GM19023 (cell line): Measurements from ENCODE around the gene RHEB.
"Not testable (repeated sequence)": the region's sequence is repeated elsewhere in the genome, so short reads cannot be mapped to it uniquely, and the experiment has no call there.

Experiments
- ATAC-seq: cut with Tn5 transposase; IDR thresholded peaks from one replicate; pipeline ENCODE4 v1.9.1; 2021; ENCODE audit warnings: mild to moderate bottlenecking, moderate library complexity; ENCODE audit not compliant: unreplicated experiment

The RHEB gene

DNA sequence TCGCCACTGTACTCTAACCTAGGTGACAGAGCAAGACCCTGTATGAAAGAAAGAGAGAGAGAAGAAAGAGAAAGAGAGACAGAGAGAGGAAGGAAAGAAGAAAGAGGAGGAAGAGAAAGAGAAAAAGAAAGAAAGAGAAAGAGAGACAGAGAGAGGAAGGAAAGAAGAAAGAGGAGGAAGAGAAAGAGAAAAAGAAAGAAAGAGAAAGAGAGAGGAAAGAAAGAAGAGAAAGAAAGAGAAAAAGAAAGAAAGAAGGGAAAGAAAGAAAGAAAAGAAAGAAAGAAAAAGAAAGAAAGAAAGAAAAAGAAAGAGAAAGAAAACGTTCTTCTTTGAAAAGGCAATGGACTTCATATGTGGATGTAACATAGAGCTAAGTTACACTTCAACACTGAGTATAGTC, 16.5 kb upstream of the RHEB start:
- ATAC-seq, result not testable (repeated sequence)

DNA sequence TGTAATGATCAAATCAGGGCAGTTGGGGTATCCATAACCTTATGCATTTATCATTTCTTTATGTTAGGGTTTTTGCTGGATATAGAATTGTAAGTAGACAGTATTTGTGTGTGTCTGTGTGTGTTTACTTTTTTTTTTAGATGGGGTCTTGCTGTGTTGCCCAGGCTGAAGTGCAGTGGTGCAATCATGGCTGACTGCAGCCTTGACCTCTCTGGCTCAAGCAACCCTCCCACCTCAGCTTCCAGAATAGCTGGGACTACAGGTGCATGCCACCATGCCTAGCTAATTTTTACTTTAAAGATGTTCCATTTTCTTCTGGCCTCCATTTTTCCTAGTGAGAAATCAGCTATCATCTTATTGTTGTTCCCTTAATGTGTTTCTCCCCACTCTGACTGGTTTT, 10.1 kb upstream of the RHEB start:
- ATAC-seq, result no peak

DNA sequence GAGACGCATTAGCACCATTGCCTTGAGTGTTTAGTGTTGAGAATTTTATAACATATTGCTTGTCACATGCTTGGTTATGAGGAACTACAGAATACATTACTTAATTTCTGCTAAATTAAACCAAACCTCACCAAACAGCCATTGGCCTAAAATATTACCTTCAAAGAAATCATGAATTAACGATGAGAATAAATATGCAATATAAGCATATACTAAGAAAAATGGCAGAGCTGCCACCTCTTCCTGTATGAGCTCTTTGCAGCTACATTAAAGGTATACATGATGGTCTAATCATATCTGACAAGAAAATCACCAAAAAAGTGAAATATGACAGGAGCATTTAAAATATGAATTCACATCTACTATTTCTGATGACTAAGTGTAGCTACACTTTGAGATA, 5.2 kb upstream of the RHEB start:
- no peak for ATAC-seq

- ATAC-seq, result no peak
These were observed 4.6 kb upstream of the RHEB start for GRCh38 chr7:151524331-151524730.

GRCh38 chr7:151520419-151521261, 945 bp upstream of the RHEB start:
- no peak for ATAC-seq

DNA sequence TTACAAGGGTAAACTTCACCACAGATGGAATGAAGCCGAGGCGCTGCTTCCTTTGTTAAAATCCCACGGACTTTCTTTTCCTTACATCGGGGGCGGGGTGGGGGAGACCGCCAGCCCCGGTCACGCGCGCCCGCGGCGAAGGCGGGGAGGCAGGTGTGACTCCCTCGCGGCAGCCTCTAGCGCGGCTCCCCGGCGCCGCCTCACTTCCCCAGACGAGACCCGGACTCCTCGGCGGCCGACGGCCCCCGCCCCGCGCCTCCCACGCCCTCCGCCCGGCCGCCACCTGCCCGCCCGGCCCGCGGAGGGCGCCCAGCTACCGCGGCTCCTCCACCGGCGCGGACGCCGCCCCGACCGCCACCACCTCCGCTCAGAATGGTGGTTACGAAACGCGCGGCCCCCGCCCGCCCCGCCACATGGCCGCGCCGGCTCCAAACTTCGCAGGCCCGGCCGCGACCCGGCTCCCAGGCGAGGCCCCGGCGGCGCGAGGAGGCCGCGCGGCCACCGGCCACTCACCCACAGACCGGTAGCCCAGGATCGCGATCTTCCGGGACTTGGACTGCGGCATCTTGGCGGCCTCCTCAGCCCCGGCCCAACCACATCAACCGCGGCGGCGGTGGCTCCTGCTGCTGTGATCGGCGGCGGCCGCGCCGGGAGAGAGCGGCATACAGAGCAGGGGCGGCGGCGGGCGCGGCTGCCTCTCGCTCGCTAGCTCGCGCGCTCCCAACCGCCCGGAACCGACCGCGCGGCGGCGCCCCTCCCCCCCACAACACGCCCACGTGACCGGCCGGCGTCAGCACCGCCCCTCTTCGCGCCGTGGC, 539 bp downstream of the RHEB start:
- ATAC-seq, result peak; percentile 52

GRCh38 chr7:151518105-151518946, 1.4 kb downstream of the RHEB start:
- no peak for ATAC-seq

GRCh38 chr7:151517601-151518104, 2.0 kb downstream of the RHEB start:
- ATAC-seq, result no peak

DNA sequence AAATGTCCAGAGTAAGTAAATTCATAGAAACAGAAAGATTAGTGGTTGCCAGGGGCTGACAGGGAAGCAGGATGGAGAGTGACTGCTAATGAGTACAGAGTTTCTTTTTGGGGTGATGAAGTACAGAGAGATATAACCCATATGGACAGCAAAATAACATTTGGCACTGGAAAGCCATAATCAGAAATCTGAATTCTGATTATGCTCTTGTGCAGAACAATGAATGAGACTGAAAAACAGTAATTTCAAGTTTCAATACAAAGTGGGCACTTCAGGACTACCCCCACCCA, 4.5 kb downstream of the RHEB start:
- no peak for ATAC-seq

DNA sequence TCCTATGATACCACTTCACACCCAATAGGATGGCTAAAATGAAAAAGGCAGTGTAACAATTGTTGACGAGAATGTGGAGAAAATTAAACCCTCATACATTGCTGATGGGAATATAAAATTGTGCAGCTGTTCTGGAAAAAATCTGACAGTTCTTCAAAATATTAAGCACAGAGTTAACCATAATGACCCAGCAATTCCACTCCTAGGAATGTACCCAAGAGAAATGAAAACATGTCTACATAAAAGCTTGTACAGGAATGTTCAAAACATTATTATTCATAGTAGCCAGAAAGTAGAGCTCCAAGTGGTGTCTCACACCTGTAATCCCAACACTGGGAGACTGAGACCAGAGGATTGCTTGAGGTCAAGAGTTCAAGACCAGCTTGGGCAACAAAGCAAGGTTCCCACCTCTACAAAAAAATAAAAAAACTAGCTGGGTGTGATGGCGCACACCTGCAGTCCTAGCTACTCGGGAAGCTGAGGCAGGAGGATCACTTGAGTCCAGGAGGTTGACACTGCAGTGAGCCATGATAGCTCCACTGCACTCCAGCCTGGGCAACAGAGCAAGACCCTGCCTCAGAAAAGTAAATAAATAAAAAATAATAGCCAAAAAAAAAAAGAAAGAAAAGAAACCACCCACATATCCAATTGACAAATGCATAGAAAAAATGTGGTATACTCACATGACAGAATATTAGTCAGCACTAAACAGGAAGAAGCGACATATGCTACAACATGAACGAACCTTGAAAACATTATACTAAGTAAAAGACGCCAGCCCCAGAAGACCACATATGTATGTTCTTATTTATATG, 5.0 kb downstream of the RHEB start:
- ATAC-seq, result no peak

- ATAC-seq, result no peak
These were observed 6.6 kb downstream of the RHEB start for GRCh38 chr7:151513133-151513532.

- no peak for ATAC-seq
These were observed 7.3 kb downstream of the RHEB start for GRCh38 chr7:151512353-151512752.

- no peak for ATAC-seq
These were observed 7.7 kb downstream of the RHEB start for GRCh38 chr7:151511946-151512345.

GRCh38 chr7:151511270-151511669, 8.4 kb downstream of the RHEB start:
- ATAC-seq, result no peak

- ATAC-seq, result no peak
These were observed 9.9 kb downstream of the RHEB start for GRCh38 chr7:151509670-151510333.

GRCh38 chr7:151508991-151509390, 10.7 kb downstream of the RHEB start:
- no peak for ATAC-seq

DNA sequence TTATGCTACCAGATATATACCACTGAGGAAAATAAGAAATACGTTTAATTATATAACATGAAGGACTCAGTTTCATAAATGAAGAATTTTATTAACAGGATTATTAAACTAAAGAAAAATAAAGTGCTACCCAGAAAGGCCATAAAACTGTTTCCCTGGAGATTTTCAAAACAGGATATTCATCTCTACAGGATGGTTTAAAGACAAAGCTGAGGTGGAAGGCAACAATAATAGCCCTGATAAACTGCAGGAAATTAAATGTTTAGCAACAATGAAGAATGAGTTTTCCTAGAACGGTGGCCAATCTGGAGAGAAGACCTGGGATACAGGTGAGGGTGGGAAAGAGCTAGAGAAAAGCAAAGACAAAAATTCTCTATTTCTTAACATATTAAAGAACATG, 11.9 kb downstream of the RHEB start:
- ATAC-seq, result no peak

GRCh38 chr7:151506901-151507382, 12.8 kb downstream of the RHEB start:
- ATAC-seq, result no peak

DNA sequence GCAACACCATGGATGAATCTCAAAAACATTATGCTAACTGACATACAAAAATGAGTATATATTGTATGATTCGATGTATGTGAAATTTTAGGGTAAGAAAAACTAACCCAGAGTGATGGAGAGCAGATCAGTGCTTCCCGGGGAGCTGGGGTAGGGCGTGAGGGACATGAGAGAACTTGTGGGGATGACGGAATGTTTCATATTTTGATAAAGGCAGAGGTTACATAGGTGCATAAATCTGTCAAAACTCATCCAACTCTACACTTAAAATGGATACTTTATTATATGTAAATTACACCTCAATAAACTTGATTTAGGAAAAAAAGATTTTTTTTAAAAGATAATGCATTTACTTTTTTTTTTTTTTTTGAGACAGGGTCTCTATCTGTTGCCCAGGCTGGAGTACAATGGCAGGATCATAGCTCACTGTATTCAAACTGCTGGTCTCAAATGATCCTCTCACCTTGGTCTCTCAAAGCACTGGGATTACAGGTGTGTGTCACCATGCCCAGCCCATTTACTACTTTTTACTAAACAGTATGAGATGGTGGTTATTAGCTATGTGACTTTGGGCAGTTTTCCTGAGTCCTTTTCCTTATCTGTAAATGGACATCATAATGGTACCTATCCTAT, 13.7 kb downstream of the RHEB start:
- no peak for ATAC-seq
